H9 (cell line): ENCODE results near the gene DNAI7. TPM values are rescaled to one million over a fixed set of nuclear protein-coding genes. Genes with fewer than 3 reads are reported as not detected.

Source experiments
- DNase-seq: peaks from one replicate; pipeline ENCODE4 v3.0.0-alpha.2; 2017
- H2AFZ ChIP-seq: one replicate; pipeline ENCODE4 v1.6.1; 2013; ENCODE audit warnings: mild to moderate bottlenecking, low read length, control low read depth, moderate library complexity
- H2AK5ac ChIP-seq: 2 replicates; pipeline ENCODE4 v1.6.1; 2013; ENCODE audit warnings: low read length, control low read depth, mixed read lengths; ENCODE audit not compliant: insufficient read length
- H2BK120ac ChIP-seq: one replicate; pipeline ENCODE4 v1.6.1; 2013; ENCODE audit warnings: low read depth, mild to moderate bottlenecking, low read length, control low read depth, inconsistent platforms; ENCODE audit not compliant: poor library complexity, severe bottlenecking
- H2BK12ac ChIP-seq: 2 replicates; pipeline ENCODE4 v1.6.1; 2013; ENCODE audit warnings: low read length, control low read depth, mixed read lengths, low read depth; ENCODE audit not compliant: insufficient read length
- H2BK15ac ChIP-seq: 2 replicates; pipeline ENCODE4 v1.6.1; 2013; ENCODE audit warnings: low read depth, low read length, control low read depth
- H2BK20ac ChIP-seq: one replicate; pipeline ENCODE4 v1.6.1; 2013; ENCODE audit warnings: low read depth, mild to moderate bottlenecking, low read length, control low read depth, inconsistent platforms; ENCODE audit not compliant: poor library complexity, severe bottlenecking
- H2BK5ac ChIP-seq: 2 replicates; pipeline ENCODE4 v1.6.1; 2013; ENCODE audit warnings: low read length, control low read depth, mixed read lengths; ENCODE audit not compliant: insufficient read length
- H3K14ac ChIP-seq: 2 replicates; pipeline ENCODE4 v1.6.1; 2013; ENCODE audit warnings: low read length, control low read depth; ENCODE audit not compliant: insufficient read depth
- H3K18ac ChIP-seq: 2 replicates; pipeline ENCODE4 v1.6.1; 2013; ENCODE audit warnings: low read depth, mild to moderate bottlenecking, mixed read lengths, low read length, control low read depth; ENCODE audit not compliant: insufficient read length
- H3K23ac ChIP-seq: 2 replicates; pipeline ENCODE4 v1.6.1; 2013; ENCODE audit warnings: low read length, control low read depth, mixed read lengths, low read depth; ENCODE audit not compliant: insufficient read length
- H3K23me2 ChIP-seq: 2 replicates; pipeline ENCODE4 v1.6.1; 2013; ENCODE audit warnings: low read depth, mild to moderate bottlenecking, mixed read lengths, low read length, control low read depth; ENCODE audit not compliant: insufficient read length, poor library complexity, severe bottlenecking
- H3K27ac ChIP-seq: 2 replicates; pipeline ENCODE4 v1.5.1; 2013; ENCODE audit warnings: low read length, control low read depth, mixed read lengths, low read depth; ENCODE audit not compliant: insufficient read length
- H3K27me3 ChIP-seq: 2 replicates; pipeline ENCODE4 v1.6.1; 2013; ENCODE audit warnings: low read length, control low read depth, inconsistent platforms; ENCODE audit not compliant: insufficient read depth
- H3K4ac ChIP-seq: 2 replicates; pipeline ENCODE4 v1.6.1; 2013; ENCODE audit warnings: low read depth, mild to moderate bottlenecking, control low read depth, inconsistent platforms, low read length, moderate library complexity
- H3K4me1 ChIP-seq: 2 replicates; pipeline ENCODE4 v1.6.1; 2013; ENCODE audit warnings: low read length, control low read depth, inconsistent platforms; ENCODE audit not compliant: insufficient read depth
- H3K4me2 ChIP-seq: 2 replicates; pipeline ENCODE4 v1.6.1; 2013; ENCODE audit warnings: low read length, control low read depth, mixed read lengths; ENCODE audit not compliant: insufficient read length, insufficient read depth
- H3K56ac ChIP-seq: 2 replicates; pipeline ENCODE4 v1.6.1; 2013; ENCODE audit warnings: low read depth, mild to moderate bottlenecking, mixed read lengths, low read length, control low read depth; ENCODE audit not compliant: insufficient read length
- H3K79me1 ChIP-seq: 2 replicates; pipeline ENCODE4 v1.6.1; 2013; ENCODE audit warnings: low read depth, mild to moderate bottlenecking, moderate library complexity, low read length, control low read depth, inconsistent platforms; ENCODE audit not compliant: insufficient read depth, poor library complexity, severe bottlenecking
- H3K79me2 ChIP-seq: 2 replicates; pipeline ENCODE4 v1.6.1; 2013; ENCODE audit warnings: low read length, control low read depth, inconsistent platforms; ENCODE audit not compliant: insufficient read depth
- H3K9ac ChIP-seq: 2 replicates; pipeline ENCODE4 v1.6.1; 2013; ENCODE audit warnings: low read length, control low read depth, mixed read lengths; ENCODE audit not compliant: insufficient read length; ENCODE audit errors: extremely low read depth
- H3K9me3 ChIP-seq: one replicate; pipeline ENCODE4 v1.6.1; 2013; ENCODE audit warnings: low read depth, low read length, inconsistent platforms; ENCODE audit not compliant: control insufficient read depth
- H3T11ph ChIP-seq: one replicate; pipeline ENCODE4 v1.6.1; 2013; ENCODE audit warnings: mild to moderate bottlenecking, low read length, control low read depth, inconsistent platforms
- H4K20me1 ChIP-seq: one replicate; pipeline ENCODE4 v1.6.1; 2013; ENCODE audit not compliant: control insufficient read depth, insufficient read length, insufficient read depth
- H4K5ac ChIP-seq: 2 replicates; pipeline ENCODE4 v1.6.1; 2013; ENCODE audit warnings: low read depth, mild to moderate bottlenecking, mixed read lengths, low read length, control low read depth; ENCODE audit not compliant: insufficient read length
- H4K8ac ChIP-seq: replicated peaks from 2 replicates; pipeline ENCODE4 v1.6.1; 2013; ENCODE audit warnings: low read length, control low read depth, mixed read lengths, low read depth; ENCODE audit not compliant: insufficient read length
- H4K91ac ChIP-seq: 2 replicates; pipeline ENCODE4 v1.6.1; 2013; ENCODE audit warnings: low read depth, mild to moderate bottlenecking, moderate library complexity, mixed read lengths, low read length, control low read depth; ENCODE audit not compliant: insufficient read length
- H3K27ac Mint-ChIP-seq, 3 experiments: 2 replicates in 2 of 3; 3 replicates in 1 of 3; pipeline ENCODE4 v1.8.0; 2020 to 2021; ENCODE audit warnings: mixed read lengths in 3 of 3, mild to moderate bottlenecking in 1 of 3, moderate library complexity in 1 of 3
- H3K27me3 Mint-ChIP-seq: 2 replicates; pipeline ENCODE4 v1.8.0; 2021; ENCODE audit warnings: low read depth, mild to moderate bottlenecking, moderate library complexity, mixed read lengths
- H3K36me3 Mint-ChIP-seq, 3 experiments: 2 replicates in 2 of 3; 3 replicates in 1 of 3; pipeline ENCODE4 v1.8.0; 2020 to 2021; ENCODE audit warnings: low read depth in 3 of 3, mixed read lengths in 3 of 3; ENCODE audit not compliant: insufficient read depth in 1 of 3
- H3K4me1 Mint-ChIP-seq, 2 experiments: 2 replicates each; pipeline ENCODE4 v1.8.0; 2020; ENCODE audit warnings: mixed read lengths in 2 of 2
- H3K4me3 Mint-ChIP-seq, 2 experiments: 2 replicates in 1 of 2; 3 replicates in 1 of 2; pipeline ENCODE4 v1.8.0; 2020 to 2021; ENCODE audit warnings: mild to moderate bottlenecking in 2 of 2, mixed read lengths in 2 of 2, moderate library complexity in 1 of 2
- H3K9me3 Mint-ChIP-seq, 2 experiments: 2 replicates in 1 of 2; 3 replicates in 1 of 2; pipeline ENCODE4 v1.8.0; 2020; ENCODE audit warnings: mild to moderate bottlenecking in 2 of 2, mixed read lengths in 2 of 2, moderate library complexity in 1 of 2
- WGBS: extraction: QIAGEN DNeasy Blood & Tissue Kit; methylation state at CpG from one replicate; pipeline ENCODE4 v1.1.7; 2013; ENCODE audit warnings: missing lambda C conversion rate, low lambda C conversion rate, mixed read lengths; ENCODE audit not compliant: insufficient read length; ENCODE audit errors: extremely low coverage; 5-methylcytosine and 5-hydroxymethylcytosine counted together
- total RNA-seq: library from RNA; stranded (reverse); gene quantifications from 2 replicates; pipeline ENCODE4 v1.2.1, GENCODE V29; 2021
- TF ChIP-seq, protein P1 (sequence below): fragments of 200-600 bp; sonication (generic); conservative IDR thresholded peaks from 3 replicates; pipeline ENCODE4 v1.8.0; 2021; ENCODE audit warnings: antibody characterized with exemption, mild to moderate bottlenecking

The DNAI7 gene
- total RNA-seq, 1 experiment from 2014 or later: not detected

DNA sequence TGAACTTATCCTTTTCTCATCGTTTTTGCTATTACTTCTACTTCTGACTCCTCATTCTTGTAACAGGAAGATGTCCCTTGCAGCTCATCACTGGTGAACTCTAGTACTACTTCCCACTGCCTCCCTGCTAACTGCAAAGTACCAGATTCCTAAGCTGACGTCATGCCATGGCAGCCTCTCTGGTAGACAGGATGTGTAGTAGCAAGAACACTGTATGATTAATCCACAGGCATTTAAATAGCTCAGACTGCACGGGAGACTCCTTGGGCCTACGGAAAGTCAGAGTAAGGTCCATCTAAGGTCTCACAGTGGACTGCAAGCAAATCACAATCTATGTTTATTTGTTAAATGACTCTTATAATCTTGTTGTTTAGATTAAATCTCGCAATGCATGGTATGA lies 43.5 kb downstream of the DNAI7 start:
- Mint-ChIP-seq H3K36me3 (no peaks in the 10 kb centered on the region; a peak in 1 of 7 replicates), H3K27ac (no peak overlapping the region), H3K27me3 (no peaks in the 10 kb centered on the region; the same call in 1 of the 2 replicates), H3K4me1 (peaks cover 17% of the 10 kb centered on the region in 2 experiments), H3K4me3 (no peak overlapping the region), H3K9me3 (no peaks in the 10 kb centered on the region)
- H4K8ac ChIP-seq: no peak overlapping the region
- no peaks in the 10 kb centered on the region for H3K79me2 ChIP-seq
- no peak overlapping the region for H3K4me2 ChIP-seq
- H2BK12ac ChIP-seq: no peak overlapping the region
- WGBS: no CpG with 5 or more reads among the region's 5 CpGs
- no peak overlapping the region for H3K23ac ChIP-seq
- no peak overlapping the region for H2BK5ac ChIP-seq
- no peak overlapping the region for H2BK20ac ChIP-seq
- peaks cover 11% of the 10 kb centered on the region for H3K4me1 ChIP-seq
- H3K9me3 ChIP-seq: no peaks in the 10 kb centered on the region
- peak; percentile 50 for DNase-seq
- H4K20me1 ChIP-seq: no peaks in the 10 kb centered on the region
- no peak overlapping the region for H2AK5ac ChIP-seq
- no peak overlapping the region for H3K27ac ChIP-seq
- no peak overlapping the region for H4K5ac ChIP-seq
- no peak overlapping the region for H2BK15ac ChIP-seq
- H2AFZ ChIP-seq: no peak overlapping the region
- no peaks in the 10 kb centered on the region for H3K27me3 ChIP-seq
- H3K4ac ChIP-seq: no peak overlapping the region
- H3K79me1 ChIP-seq: no peaks in the 10 kb centered on the region
- H3K23me2 ChIP-seq: no peaks in the 10 kb centered on the region
- no peak overlapping the region for H3K56ac ChIP-seq
- no peak overlapping the region for H4K91ac ChIP-seq
- TF ChIP-seq, protein P1, sequence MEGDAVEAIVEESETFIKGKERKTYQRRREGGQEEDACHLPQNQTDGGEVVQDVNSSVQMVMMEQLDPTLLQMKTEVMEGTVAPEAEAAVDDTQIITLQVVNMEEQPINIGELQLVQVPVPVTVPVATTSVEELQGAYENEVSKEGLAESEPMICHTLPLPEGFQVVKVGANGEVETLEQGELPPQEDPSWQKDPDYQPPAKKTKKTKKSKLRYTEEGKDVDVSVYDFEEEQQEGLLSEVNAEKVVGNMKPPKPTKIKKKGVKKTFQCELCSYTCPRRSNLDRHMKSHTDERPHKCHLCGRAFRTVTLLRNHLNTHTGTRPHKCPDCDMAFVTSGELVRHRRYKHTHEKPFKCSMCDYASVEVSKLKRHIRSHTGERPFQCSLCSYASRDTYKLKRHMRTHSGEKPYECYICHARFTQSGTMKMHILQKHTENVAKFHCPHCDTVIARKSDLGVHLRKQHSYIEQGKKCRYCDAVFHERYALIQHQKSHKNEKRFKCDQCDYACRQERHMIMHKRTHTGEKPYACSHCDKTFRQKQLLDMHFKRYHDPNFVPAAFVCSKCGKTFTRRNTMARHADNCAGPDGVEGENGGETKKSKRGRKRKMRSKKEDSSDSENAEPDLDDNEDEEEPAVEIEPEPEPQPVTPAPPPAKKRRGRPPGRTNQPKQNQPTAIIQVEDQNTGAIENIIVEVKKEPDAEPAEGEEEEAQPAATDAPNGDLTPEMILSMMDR: no peak
- no peak overlapping the region for H3T11ph ChIP-seq
- H3K14ac ChIP-seq: no peak overlapping the region
- H2BK120ac ChIP-seq: no peak overlapping the region
- H3K9ac ChIP-seq: no peak overlapping the region
- H3K18ac ChIP-seq: no peak overlapping the region
